GM12875 (cell line): Measurements from ENCODE around the gene SCGB3A1.

Source experiments
- H3K4me3 ChIP-seq: one replicate; pipeline ENCODE4 v1.5.1; 2011; ENCODE audit warnings: low read depth, low read length, control low read depth
- CTCF ChIP-seq: IDR thresholded peaks from 2 replicates; pipeline ENCODE4 v1.5.1; 2011; ENCODE audit warnings: low read depth, mild to moderate bottlenecking, control low read depth, inconsistent platforms, low read length, moderate library complexity, borderline replicate concordance; ENCODE audit not compliant: insufficient read depth

Gene SCGB3A1

GRCh38 chr5:180602481-180603075 lies 11.3 kb upstream of the SCGB3A1 start:
- no peak overlapping the region for H3K4me3 ChIP-seq
- TF ChIP-seq CTCF: no peak

- no peak for TF ChIP-seq CTCF
- no peak overlapping the region for H3K4me3 ChIP-seq
Measured at GRCh38 chr5:180601591-180602480, 10.5 kb upstream of the SCGB3A1 start.

GRCh38 chr5:180600554-180601041 lies 9.3 kb upstream of the SCGB3A1 start:
- H3K4me3 ChIP-seq: no peak overlapping the region
- no peak for TF ChIP-seq CTCF

GRCh38 chr5:180599981-180600553 lies 8.8 kb upstream of the SCGB3A1 start:
- no peak overlapping the region for H3K4me3 ChIP-seq
- no peak for TF ChIP-seq CTCF

GRCh38 chr5:180599590-180599914 lies 8.3 kb upstream of the SCGB3A1 start:
- TF ChIP-seq CTCF: no peak
- H3K4me3 ChIP-seq: no peak overlapping the region

- H3K4me3 ChIP-seq: no peak overlapping the region
- TF ChIP-seq CTCF: no peak
Measured at GRCh38 chr5:180598797-180599589, 7.7 kb upstream of the SCGB3A1 start.
